BLaER1 (cell line): ENCODE measurements around the gene PRCC.
A peak's percentile ranks its signal among the peaks of the same experiment; 100 is the strongest.
"Not testable (repeated sequence)": the region's sequence is repeated elsewhere in the genome, so short reads cannot be mapped to it uniquely, and the experiment has no call there.

Source experiments
- H3K27ac ChIP-seq: shearing (Covaris generic); formaldehyde crosslinking; 2 replicates; pipeline ENCODE4 v1.8.1; 2022
- H3K27me3 ChIP-seq: shearing (Covaris generic); formaldehyde crosslinking; 2 replicates; pipeline ENCODE4 v1.8.1; 2022
- H3K36me3 ChIP-seq: shearing (Covaris generic); formaldehyde crosslinking; 2 replicates; pipeline ENCODE4 v1.8.1; 2022
- H3K4me1 ChIP-seq: shearing (Covaris generic); formaldehyde crosslinking; 2 replicates; pipeline ENCODE4 v1.8.1; 2022
- H3K4me2 ChIP-seq: shearing (Covaris generic); formaldehyde crosslinking; 2 replicates; pipeline ENCODE4 v1.8.1; 2022
- H3K4me3 ChIP-seq: shearing (Covaris generic); formaldehyde crosslinking; 2 replicates; pipeline ENCODE4 v1.8.1; 2022
- H3K9ac ChIP-seq: shearing (Covaris generic); formaldehyde crosslinking; 2 replicates; pipeline ENCODE4 v1.8.1; 2022
- H3K9me3 ChIP-seq: shearing (Covaris generic); formaldehyde crosslinking; 2 replicates; pipeline ENCODE4 v1.8.1; 2022
- H4K20me1 ChIP-seq: shearing (Covaris generic); formaldehyde crosslinking; 2 replicates; pipeline ENCODE4 v1.8.1; 2022
- Cebpa-rat ChIP-seq: shearing (Covaris generic); IDR thresholded peaks from 2 replicates; pipeline ENCODE4 v1.8.1; 2022

Gene PRCC

GRCh38 chr1:156750191-156750672, 17.1 kb upstream of the PRCC start:
- Histone ChIP-seq H3K4me3 (peak overlapping the region; percentile 84), H3K4me1 (peaks cover 54% of the 10 kb centered on the region), H3K36me3 (peaks cover 29% of the 10 kb centered on the region), H3K27me3 (no peaks in the 10 kb centered on the region), H3K9ac (peak overlapping the region; percentile 100), H3K9me3 (no peaks in the 10 kb centered on the region), H3K4me2 (peak overlapping the region; percentile 96), H4K20me1 (peaks cover 27% of the 10 kb centered on the region), H3K27ac (peak overlapping the region; percentile 98)
- TF ChIP-seq Cebpa-rat, result no peak

- H4K20me1 ChIP-seq, result peaks cover 21% of the 10 kb centered on the region
- H3K27me3 ChIP-seq, result no peaks in the 10 kb centered on the region
- H3K4me1 ChIP-seq, result peaks cover 54% of the 10 kb centered on the region
- H3K27ac ChIP-seq, result peak overlapping the region; percentile 98
- peak overlapping the region; percentile 84 for H3K4me3 ChIP-seq
- H3K9ac ChIP-seq, result peak overlapping the region; percentile 100
- H3K36me3 ChIP-seq, result peaks cover 23% of the 10 kb centered on the region
- H3K9me3 ChIP-seq, result no peaks in the 10 kb centered on the region
- TF ChIP-seq Cebpa-rat, result peak; percentile 61; the same call in 1 of the 2 replicates
- peak overlapping the region; percentile 96 for H3K4me2 ChIP-seq
Measured at GRCh38 chr1:156750711-156751450, 16.5 kb upstream of the PRCC start.

GRCh38 chr1:156751451-156751756, 15.9 kb upstream of the PRCC start, which contains the start of gene HDGF:
HDGF (minus strand) TSS chr1:156751675; CDS start chr1:156751429, 246 bp downstream.
- Histone ChIP-seq H4K20me1 (peaks cover 16% of the 10 kb centered on the region), H3K36me3 (peaks cover 18% of the 10 kb centered on the region; the same call in 1 of the 2 replicates), H3K27ac (peak within 1 kb of the TSS; percentile 98), H3K27me3 (no peaks in the 10 kb centered on the region), H3K4me2 (peak within 1 kb of the TSS; percentile 96), H3K9me3 (no peaks in the 10 kb centered on the region), H3K9ac (peak within 1 kb of the TSS; percentile 100), H3K4me1 (peaks cover 51% of the 10 kb centered on the region), H3K4me3 (peak within 1 kb of the TSS; percentile 84)
- TF ChIP-seq Cebpa-rat, result no peak

DNA sequence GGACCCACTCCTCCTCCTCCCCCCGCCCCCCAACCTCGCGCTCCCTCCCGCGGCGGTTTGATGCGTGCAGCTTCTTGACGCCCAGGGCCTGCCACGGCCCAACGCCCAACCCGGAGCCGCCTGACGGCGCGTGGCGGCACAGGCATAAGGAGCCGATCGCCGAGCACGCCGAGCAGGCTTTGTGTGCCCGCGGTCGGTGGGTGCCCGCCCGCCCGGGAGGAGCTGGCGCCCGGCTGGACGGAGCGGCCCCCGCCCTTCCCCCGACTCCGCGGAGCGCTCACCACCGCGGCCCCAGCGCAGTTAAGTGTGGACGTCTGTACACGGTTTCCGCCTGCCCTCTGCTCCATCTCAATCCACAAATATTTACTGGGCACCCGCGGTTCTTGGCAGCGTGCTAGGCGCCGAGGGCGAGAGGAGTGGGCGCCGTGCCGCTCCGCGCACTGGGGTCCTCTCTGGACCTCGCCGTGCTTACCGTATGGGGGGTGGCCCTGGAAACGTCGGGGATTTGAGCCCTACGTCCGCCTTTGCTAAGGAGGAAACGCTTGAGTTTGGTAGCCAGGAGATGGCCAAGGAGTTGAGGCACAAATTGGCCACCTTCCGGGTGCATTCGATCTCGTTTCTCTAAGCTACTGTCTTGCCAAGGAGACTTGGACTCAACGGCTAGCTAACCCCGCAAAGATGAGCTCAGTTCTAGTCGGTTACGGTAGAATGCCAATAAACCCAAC, 15.4 kb upstream of the PRCC start:
- Histone ChIP-seq H3K4me3 (peak overlapping the region; percentile 84), H3K36me3 (peaks cover 18% of the 10 kb centered on the region; the same call in 1 of the 2 replicates), H3K27me3 (no peaks in the 10 kb centered on the region), H4K20me1 (peaks cover 10% of the 10 kb centered on the region), H3K4me1 (peaks cover 46% of the 10 kb centered on the region), H3K9ac (peak overlapping the region; percentile 100), H3K4me2 (peak overlapping the region; percentile 94), H3K27ac (peak overlapping the region; percentile 98), H3K9me3 (no peaks in the 10 kb centered on the region)
- TF ChIP-seq Cebpa-rat, result no peak

DNA sequence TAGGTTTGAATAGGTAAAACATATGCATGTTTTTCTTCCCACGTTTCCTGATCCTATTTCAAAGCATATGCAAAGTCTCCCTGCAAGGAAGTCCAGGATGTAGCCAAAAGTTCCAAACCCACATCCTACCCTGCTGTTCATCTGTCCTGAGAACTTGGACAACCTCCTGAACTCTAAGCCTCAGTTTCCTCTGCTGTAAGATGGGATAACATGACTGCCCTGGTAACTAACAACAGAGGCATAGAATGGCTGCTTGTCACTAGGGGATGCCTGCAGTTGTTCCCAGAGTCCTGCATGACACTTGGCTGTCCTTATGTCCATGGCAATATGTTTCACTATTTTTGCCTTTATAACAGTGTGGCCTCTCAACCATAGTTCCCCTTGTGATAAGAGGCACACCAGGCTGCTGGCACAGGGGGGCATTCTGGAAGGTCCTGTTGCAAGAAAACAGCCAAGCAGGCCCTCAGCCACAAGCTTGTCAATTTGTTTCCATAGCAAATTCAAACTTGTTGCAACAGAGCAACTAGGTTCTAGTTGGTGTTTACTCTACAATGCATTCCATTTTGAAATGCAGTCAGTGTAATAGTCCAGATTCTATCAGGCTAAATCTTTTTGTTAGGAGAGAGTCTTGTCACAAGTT, 14.4 kb upstream of the PRCC start:
- H3K4me2 ChIP-seq, result peak overlapping the region; percentile 94
- H3K9ac ChIP-seq, result peak overlapping the region; percentile 100

DNA sequence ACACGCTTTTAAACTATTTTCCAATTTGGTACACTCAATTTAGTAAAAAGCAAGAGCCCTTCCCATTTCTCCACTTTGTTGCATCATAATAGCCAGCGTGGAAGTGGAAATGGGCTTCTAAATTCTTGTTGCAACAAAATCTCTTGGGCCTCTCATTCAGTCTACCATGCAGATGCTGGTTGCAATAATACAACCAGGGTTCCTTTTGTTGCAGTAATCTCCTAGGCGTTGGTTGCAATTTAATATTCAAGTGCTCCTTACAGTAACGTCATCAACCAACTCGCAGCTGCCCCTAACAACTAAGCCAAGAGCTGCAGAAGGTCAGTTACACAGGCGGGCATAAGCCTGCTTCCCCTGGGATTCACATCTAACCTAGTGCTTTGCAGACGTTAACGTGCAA, 13.1 kb upstream of the PRCC start:
- Histone ChIP-seq H3K9me3 (no peaks in the 10 kb centered on the region), H3K36me3 (peaks cover 6% of the 10 kb centered on the region; the same call in 1 of the 2 replicates), H3K4me2 (peak overlapping the region; percentile 94), H3K27me3 (no peaks in the 10 kb centered on the region), H3K27ac (peak overlapping the region; percentile 98), H3K9ac (peak overlapping the region; percentile 100; the same call in 1 of the 2 replicates), H4K20me1 (no peaks in the 10 kb centered on the region), H3K4me1 (peaks cover 36% of the 10 kb centered on the region), H3K4me3 (peak overlapping the region; percentile 12; the same call in 1 of the 2 replicates)
- 0 out of 2 replicates have a peak, but pooled peaks have one; percentile 16 for TF ChIP-seq Cebpa-rat

More for the DNA sequence above, 14.4 kb upstream of the PRCC start:
- H3K4me3 ChIP-seq, result peak overlapping the region; percentile 84
- no peaks in the 10 kb centered on the region for H3K9me3 ChIP-seq
- H3K36me3 ChIP-seq, result peaks cover 18% of the 10 kb centered on the region; the same call in 1 of the 2 replicates
- no peaks in the 10 kb centered on the region for H3K27me3 ChIP-seq
- 0 out of 2 replicates have a peak, but pooled peaks have one; percentile 27 for TF ChIP-seq Cebpa-rat
- peak overlapping the region; percentile 98 for H3K27ac ChIP-seq
- H3K4me1 ChIP-seq, result peaks cover 42% of the 10 kb centered on the region
- peaks cover 2% of the 10 kb centered on the region; the same call in 1 of the 2 replicates for H4K20me1 ChIP-seq

DNA sequence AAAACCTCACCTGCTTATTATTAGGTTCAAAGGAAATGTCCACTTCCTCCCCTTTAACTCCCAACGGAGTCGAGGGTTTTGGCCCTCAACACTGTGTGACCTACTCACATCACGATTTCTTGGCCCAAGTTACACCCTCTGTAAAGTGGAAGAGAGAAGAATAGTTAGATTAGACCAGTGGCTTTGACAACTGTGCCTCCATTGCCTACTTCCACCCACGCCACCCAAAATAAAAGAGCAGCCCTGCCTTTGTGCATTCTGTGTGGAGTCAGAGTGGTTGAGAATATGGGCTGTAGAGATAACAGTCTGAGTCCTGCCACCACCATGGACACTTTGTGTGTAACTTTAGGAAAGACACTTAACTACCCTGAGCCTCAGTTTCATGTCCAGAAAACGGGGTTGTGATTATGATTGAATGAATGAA, 11.8 kb upstream of the PRCC start:
- H3K4me3 ChIP-seq, result no peak overlapping the region
- H3K9me3 ChIP-seq, result no peaks in the 10 kb centered on the region
- peak overlapping the region; percentile 98 for H3K27ac ChIP-seq
- no peak for TF ChIP-seq Cebpa-rat
- peak overlapping the region; percentile 94 for H3K4me2 ChIP-seq
- H3K9ac ChIP-seq, result no peak overlapping the region
- peaks cover 36% of the 10 kb centered on the region for H3K4me1 ChIP-seq
- no peaks in the 10 kb centered on the region for H4K20me1 ChIP-seq
- H3K36me3 ChIP-seq, result no peaks in the 10 kb centered on the region
- no peaks in the 10 kb centered on the region for H3K27me3 ChIP-seq

DNA sequence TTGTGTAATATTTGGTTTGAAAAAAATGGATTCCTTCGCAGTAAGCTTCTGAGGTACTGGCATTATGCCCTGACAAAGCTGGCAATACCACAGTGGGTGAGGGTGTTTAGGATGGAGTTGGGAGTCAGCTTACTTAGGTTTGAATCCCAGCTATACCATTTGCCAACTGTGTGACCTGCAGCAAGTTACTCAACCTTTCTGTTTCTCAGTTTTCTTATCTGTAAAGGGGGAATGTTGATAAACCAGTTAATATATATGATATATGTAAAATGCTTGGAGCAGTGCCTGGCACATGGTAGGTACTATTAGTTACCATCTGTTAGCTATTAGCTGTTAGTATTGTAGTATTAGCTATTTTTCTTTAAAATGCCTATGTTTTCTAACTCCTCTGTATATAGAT, 11.0 kb upstream of the PRCC start:
- Histone ChIP-seq H3K4me2 (no peak overlapping the region), H3K9me3 (no peaks in the 10 kb centered on the region), H3K9ac (no peak overlapping the region), H3K27me3 (no peaks in the 10 kb centered on the region), H3K36me3 (no peaks in the 10 kb centered on the region), H4K20me1 (no peaks in the 10 kb centered on the region), H3K4me3 (no peak overlapping the region), H3K27ac (no peak overlapping the region), H3K4me1 (peaks cover 36% of the 10 kb centered on the region)
- no peak for TF ChIP-seq Cebpa-rat

DNA sequence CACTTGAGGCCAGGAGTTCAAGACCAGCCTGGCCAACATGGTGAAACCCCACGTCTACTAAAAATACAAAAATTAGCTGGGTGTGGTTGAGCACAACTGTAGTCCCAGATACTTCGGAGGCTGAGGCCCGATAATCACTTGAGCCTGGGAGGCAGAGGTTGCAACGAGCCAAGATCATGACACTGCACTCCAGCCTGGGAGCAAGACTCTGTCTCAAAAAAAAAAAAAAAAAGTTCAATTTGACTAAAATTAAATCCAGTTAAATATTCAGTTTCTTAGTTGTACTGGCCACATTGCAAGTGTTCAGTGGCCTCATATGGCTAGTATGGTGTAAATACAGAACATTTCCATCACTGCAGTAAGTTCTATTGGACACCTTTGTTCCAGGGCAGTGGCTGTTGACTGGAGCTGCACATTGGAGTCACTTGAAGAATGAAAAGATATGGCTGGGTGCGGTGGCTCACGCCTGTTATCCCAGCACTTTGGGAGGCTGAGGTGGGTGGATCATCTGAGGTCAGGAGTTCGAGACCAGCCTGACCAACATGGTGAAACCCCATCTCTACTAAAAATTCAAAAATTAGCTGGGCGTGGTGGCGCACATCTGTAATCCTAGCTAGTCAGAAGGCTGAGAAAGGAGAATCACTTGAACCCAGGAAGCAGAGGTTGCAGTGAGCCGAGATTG, 9.6 kb upstream of the PRCC start:
- H3K36me3 ChIP-seq, H3K9ac ChIP-seq, H3K4me2 ChIP-seq, H4K20me1 ChIP-seq, H3K27ac ChIP-seq, H3K27me3 ChIP-seq, H3K4me3 ChIP-seq, H3K9me3 ChIP-seq: not testable (repeated sequence)
- peaks cover 34% of the 10 kb centered on the region for H3K4me1 ChIP-seq
